Measurements from ENCODE around the gene TBKBP1. TPM values are rescaled to one million over a fixed set of nuclear protein-coding genes. Genes with fewer than 3 reads are reported as not detected.

Gene TBKBP1
- total RNA-seq, 1 donor from 2014 or later, result 3.0 TPM

DNA sequence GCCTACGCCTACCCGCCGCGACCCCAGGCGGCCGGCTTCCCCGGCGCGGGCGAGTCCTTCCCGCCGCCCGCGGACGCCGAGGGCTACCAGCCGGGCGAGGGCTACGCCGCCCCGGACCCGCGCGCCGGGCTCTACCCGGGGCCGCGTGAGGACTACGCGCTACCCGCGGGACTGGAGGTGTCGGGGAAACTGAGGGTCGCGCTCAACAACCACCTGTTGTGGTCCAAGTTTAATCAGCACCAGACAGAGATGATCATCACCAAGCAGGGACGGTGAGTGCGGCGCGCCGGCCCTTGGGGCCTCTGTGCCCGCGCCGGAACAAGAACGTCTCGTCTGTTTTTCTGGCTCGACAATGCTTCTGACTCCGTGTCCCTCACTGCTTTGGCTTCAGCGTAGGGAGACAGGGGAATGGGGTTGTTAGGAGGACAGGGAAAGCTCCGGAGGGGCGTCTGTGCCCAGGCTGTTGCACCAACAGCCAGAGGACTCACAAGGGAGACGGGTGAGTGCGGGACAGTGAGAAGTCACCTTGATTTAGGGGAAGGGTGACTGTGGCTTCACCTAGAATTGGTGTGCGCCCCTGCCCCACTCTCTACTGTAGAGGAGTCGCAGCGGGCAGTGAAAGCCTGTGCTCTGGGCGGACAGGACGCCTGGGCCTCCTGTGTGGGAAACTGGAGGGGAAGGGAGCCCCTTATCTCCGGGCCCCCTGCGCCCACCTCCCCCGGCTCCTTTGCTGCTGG, 39.9 kb downstream of the TBKBP1 start:
- H3K4me3 Mint-ChIP-seq, result peak overlapping the region; percentile 84
- Histone ChIP-seq H2AFZ (replicated peaks) (peak overlapping the region; percentile 89), H3K4me3 (peak overlapping the region; percentile 66), H3K27me3 (peaks cover 85% of the 10 kb centered on the region), H3K27ac (no peak overlapping the region), H3K9ac (no peak overlapping the region), H4K20me1 (ENCODE audit: low read depth) (peaks cover 12% of the 10 kb centered on the region), H3K9me3 (ENCODE audit: low read depth) (no peaks in the 10 kb centered on the region), H3K36me3 (no peaks in the 10 kb centered on the region), H3K4me1 (peaks cover 5% of the 10 kb centered on the region), H3F3A (ENCODE audit: low read depth) (no peaks in the 10 kb centered on the region), H3K79me2 (ENCODE audit: low read depth) (no peaks in the 10 kb centered on the region), H3K4me2 (peak overlapping the region; percentile 96)
- H3K27me3 Mint-ChIP-seq (ENCODE audit: insufficient read depth, low read depth), result peaks cover 62% of the 10 kb centered on the region
- no peak overlapping the region for H3K27ac Mint-ChIP-seq
- peaks cover 9% of the 10 kb centered on the region for H3K4me1 Mint-ChIP-seq
- H3K36me3 Mint-ChIP-seq, result no peaks in the 10 kb centered on the region
- DNase-seq (ENCODE audit: low spot score), result peak; percentile 36
- peaks cover 3% of the 10 kb centered on the region for H3K9me3 Mint-ChIP-seq
- TF ChIP-seq EZH2 (IDR thresholded peaks at IDR 0.05) (peak; percentile 99), EZH2phosphoT487 (IDR thresholded peaks at IDR 0.05) (peak; percentile 98)
- TF ChIP-seq, protein P1, sequence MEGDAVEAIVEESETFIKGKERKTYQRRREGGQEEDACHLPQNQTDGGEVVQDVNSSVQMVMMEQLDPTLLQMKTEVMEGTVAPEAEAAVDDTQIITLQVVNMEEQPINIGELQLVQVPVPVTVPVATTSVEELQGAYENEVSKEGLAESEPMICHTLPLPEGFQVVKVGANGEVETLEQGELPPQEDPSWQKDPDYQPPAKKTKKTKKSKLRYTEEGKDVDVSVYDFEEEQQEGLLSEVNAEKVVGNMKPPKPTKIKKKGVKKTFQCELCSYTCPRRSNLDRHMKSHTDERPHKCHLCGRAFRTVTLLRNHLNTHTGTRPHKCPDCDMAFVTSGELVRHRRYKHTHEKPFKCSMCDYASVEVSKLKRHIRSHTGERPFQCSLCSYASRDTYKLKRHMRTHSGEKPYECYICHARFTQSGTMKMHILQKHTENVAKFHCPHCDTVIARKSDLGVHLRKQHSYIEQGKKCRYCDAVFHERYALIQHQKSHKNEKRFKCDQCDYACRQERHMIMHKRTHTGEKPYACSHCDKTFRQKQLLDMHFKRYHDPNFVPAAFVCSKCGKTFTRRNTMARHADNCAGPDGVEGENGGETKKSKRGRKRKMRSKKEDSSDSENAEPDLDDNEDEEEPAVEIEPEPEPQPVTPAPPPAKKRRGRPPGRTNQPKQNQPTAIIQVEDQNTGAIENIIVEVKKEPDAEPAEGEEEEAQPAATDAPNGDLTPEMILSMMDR (IDR thresholded peaks at IDR 0.05), result no peak

GRCh38 chr17:47735139-47735464, 41.1 kb downstream of the TBKBP1 start:
- Histone ChIP-seq H3K4me1 (peaks cover 5% of the 10 kb centered on the region), H3K79me2 (ENCODE audit: low read depth) (no peaks in the 10 kb centered on the region), H4K20me1 (ENCODE audit: low read depth) (peaks cover 12% of the 10 kb centered on the region), H2AFZ (replicated peaks) (no peak overlapping the region), H3K4me3 (no peak overlapping the region), H3K9ac (no peak overlapping the region), H3K27me3 (peaks cover 73% of the 10 kb centered on the region), H3F3A (ENCODE audit: low read depth) (no peaks in the 10 kb centered on the region), H3K36me3 (no peaks in the 10 kb centered on the region), H3K9me3 (ENCODE audit: low read depth) (no peaks in the 10 kb centered on the region), H3K27ac (no peak overlapping the region), H3K4me2 (no peak overlapping the region)
- Mint-ChIP-seq H3K4me1 (peaks cover 9% of the 10 kb centered on the region), H3K36me3 (no peaks in the 10 kb centered on the region), H3K27me3 (ENCODE audit: insufficient read depth, low read depth) (peaks cover 58% of the 10 kb centered on the region), H3K27ac (no peak overlapping the region), H3K4me3 (no peak overlapping the region), H3K9me3 (peaks cover 3% of the 10 kb centered on the region)
- DNase-seq (ENCODE audit: low spot score), result no peak
- TF ChIP-seq, protein P1 (IDR thresholded peaks at IDR 0.05), result no peak
- TF ChIP-seq EZH2 (IDR thresholded peaks at IDR 0.05) (no peak), EZH2phosphoT487 (IDR thresholded peaks at IDR 0.05) (no peak)

DNA sequence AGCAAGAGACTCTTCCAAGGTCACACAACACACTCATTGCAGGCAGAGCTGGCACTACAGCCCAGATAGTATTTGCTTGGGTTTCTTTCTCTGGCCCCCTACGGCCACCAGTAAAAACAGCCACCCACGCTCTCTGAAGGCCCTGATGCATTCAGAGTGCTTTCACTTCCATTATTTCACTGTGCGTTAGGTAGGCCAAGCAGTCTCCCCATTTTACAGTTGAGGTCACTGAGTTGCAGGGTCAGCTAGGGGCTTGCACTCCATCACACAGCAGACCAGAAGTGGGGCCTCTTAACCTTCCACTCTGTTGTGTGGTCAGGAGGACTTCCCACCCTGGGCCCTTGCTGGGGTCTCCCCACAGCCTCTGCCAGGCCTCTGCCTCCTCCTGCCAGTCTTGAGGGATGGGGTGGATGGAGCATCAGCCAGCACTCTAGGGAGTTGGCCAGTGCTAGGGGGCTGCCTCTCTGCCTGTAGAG, 41.6 kb downstream of the TBKBP1 start:
- no peak overlapping the region for H3K4me3 Mint-ChIP-seq
- H3K27me3 Mint-ChIP-seq (ENCODE audit: insufficient read depth, low read depth), result peaks cover 55% of the 10 kb centered on the region
- H3K4me1 ChIP-seq, result peaks cover 5% of the 10 kb centered on the region
- no peaks in the 10 kb centered on the region for H3K36me3 ChIP-seq
- peaks cover 3% of the 10 kb centered on the region for H3K9me3 Mint-ChIP-seq
- H2AFZ ChIP-seq (replicated peaks), result no peak overlapping the region
- H4K20me1 ChIP-seq (ENCODE audit: low read depth), result peaks cover 12% of the 10 kb centered on the region
- H3K9me3 ChIP-seq (ENCODE audit: low read depth), result no peaks in the 10 kb centered on the region
- peaks cover 70% of the 10 kb centered on the region for H3K27me3 ChIP-seq
- H3K9ac ChIP-seq, result no peak overlapping the region
- no peak overlapping the region for H3K27ac Mint-ChIP-seq
- no peak overlapping the region for H3K27ac ChIP-seq
- DNase-seq (ENCODE audit: low spot score), result no peak
- TF ChIP-seq EZH2 (IDR thresholded peaks at IDR 0.05) (no peak), EZH2phosphoT487 (IDR thresholded peaks at IDR 0.05) (no peak)
- TF ChIP-seq, protein P1 (IDR thresholded peaks at IDR 0.05), result no peak
- no peak overlapping the region for H3K4me2 ChIP-seq
- no peaks in the 10 kb centered on the region for H3K79me2 ChIP-seq (ENCODE audit: low read depth)
- H3K4me1 Mint-ChIP-seq, result peaks cover 9% of the 10 kb centered on the region
- no peaks in the 10 kb centered on the region for H3F3A ChIP-seq (ENCODE audit: low read depth)
- H3K4me3 ChIP-seq, result no peak overlapping the region
- H3K36me3 Mint-ChIP-seq, result no peaks in the 10 kb centered on the region

Data from neural progenitor cell (in vitro differentiated cells).